Hepatocyte (in vitro differentiated cells): ENCODE data around the gene DCAF5. TPM values are rescaled to one million over a fixed set of nuclear protein-coding genes. Genes with fewer than 3 reads are reported as not detected.
"Not testable (repeated sequence)": the region's sequence is repeated elsewhere in the genome, so short reads cannot be mapped to it uniquely, and the experiment has no call there.

ENCODE experiments used
- DNase-seq: peaks from one replicate; pipeline ENCODE4 v3.0.0-alpha.2; 2016; ENCODE audit warnings: low spot score
- H2AFZ ChIP-seq: fragments of 200-600 bp; sonication (generic); 2 replicates; pipeline ENCODE4 v1.6.0; 2016; ENCODE audit warnings: antibody characterized with exemption, mild to moderate bottlenecking
- H3K27ac ChIP-seq: fragments of 200-600 bp; sonication (generic); 2 replicates; pipeline ENCODE4 v1.5.1; 2016; ENCODE audit warnings: mild to moderate bottlenecking
- H3K27me3 ChIP-seq: fragments of 200-600 bp; sonication (generic); 2 replicates; pipeline ENCODE4 v1.6.1; 2016
- H3K36me3 ChIP-seq: fragments of 200-600 bp; sonication (generic); replicated peaks from 2 replicates; pipeline ENCODE4 v1.5.1; 2016; ENCODE audit warnings: low read depth; ENCODE audit not compliant: insufficient read depth
- H3K4me1 ChIP-seq: fragments of 200-600 bp; sonication (generic); 2 replicates; pipeline ENCODE4 v1.5.1; 2016; ENCODE audit warnings: mild to moderate bottlenecking, moderate library complexity; ENCODE audit not compliant: insufficient read depth
- H3K4me2 ChIP-seq: fragments of 200-600 bp; sonication (generic); 2 replicates; pipeline ENCODE4 v1.6.0; 2016
- H3K4me3 ChIP-seq: fragments of 200-600 bp; sonication (generic); 2 replicates; pipeline ENCODE4 v1.5.1; 2016; ENCODE audit warnings: mild to moderate bottlenecking
- H3K79me2 ChIP-seq: fragments of 200-600 bp; sonication (generic); 2 replicates; pipeline ENCODE4 v1.6.0; 2017; ENCODE audit warnings: mild to moderate bottlenecking
- H3K9me2 ChIP-seq: fragments of 200-600 bp; sonication (generic); replicated peaks from 2 replicates; pipeline ENCODE4 v1.6.0; 2017; ENCODE audit warnings: mild to moderate bottlenecking; ENCODE audit not compliant: insufficient read depth
- H3K9me3 ChIP-seq: fragments of 200-600 bp; sonication (generic); 2 replicates; pipeline ENCODE4 v1.5.1; 2016; ENCODE audit warnings: low read depth, mild to moderate bottlenecking
- H4K20me1 ChIP-seq: fragments of 200-600 bp; sonication (generic); 2 replicates; pipeline ENCODE4 v1.6.0; 2016; ENCODE audit warnings: mild to moderate bottlenecking; ENCODE audit not compliant: insufficient read depth, poor library complexity, severe bottlenecking
- EZH2 ChIP-seq: fragments of 200-600 bp; sonication (generic); IDR thresholded peaks from 2 replicates; pipeline ENCODE4 v1.6.1; 2016; ENCODE audit warnings: antibody characterized with exemption, mild to moderate bottlenecking, borderline replicate concordance
- EZH2phosphoT487 ChIP-seq: fragments of 200-600 bp; sonication (generic); IDR thresholded peaks from one replicate; pipeline ENCODE4 v1.6.1; 2018; ENCODE audit warnings: antibody characterized with exemption, mild to moderate bottlenecking, low read depth, moderate library complexity; ENCODE audit not compliant: unreplicated experiment, severe bottlenecking
- WGBS: methylation state at CpG from one replicate; pipeline ENCODE4 v1.1.6; 2016; ENCODE audit warnings: low lambda C conversion rate; ENCODE audit errors: missing lambda C conversion rate; 5-methylcytosine and 5-hydroxymethylcytosine counted together
- polyA plus RNA-seq: library from polyadenylated mRNA; unstranded; fragments of >200 nt; fragmentation: Nextera tagmentation; extraction: Ambion mirVana; gene quantifications from 2 replicates; pipeline ENCODE4 v1.2.1, GENCODE V29; 2016
- total RNA-seq: library from RNA; depleted of rRNA; stranded (reverse); fragments of >200 nt; gene quantifications from 2 replicates; pipeline ENCODE4 v1.2.3, GENCODE V29; 2014
- TF ChIP-seq, protein P1 (sequence below): fragments of 200-600 bp; sonication (generic); IDR thresholded peaks from 2 replicates; pipeline ENCODE4 v1.5.1; 2016; ENCODE audit warnings: antibody characterized with exemption, mild to moderate bottlenecking; ENCODE audit not compliant: poor library complexity

Gene DCAF5
- total and polyA plus RNA-seq, 2 experiments from 2014 or later: 34.4 to 47.6 TPM

DNA sequence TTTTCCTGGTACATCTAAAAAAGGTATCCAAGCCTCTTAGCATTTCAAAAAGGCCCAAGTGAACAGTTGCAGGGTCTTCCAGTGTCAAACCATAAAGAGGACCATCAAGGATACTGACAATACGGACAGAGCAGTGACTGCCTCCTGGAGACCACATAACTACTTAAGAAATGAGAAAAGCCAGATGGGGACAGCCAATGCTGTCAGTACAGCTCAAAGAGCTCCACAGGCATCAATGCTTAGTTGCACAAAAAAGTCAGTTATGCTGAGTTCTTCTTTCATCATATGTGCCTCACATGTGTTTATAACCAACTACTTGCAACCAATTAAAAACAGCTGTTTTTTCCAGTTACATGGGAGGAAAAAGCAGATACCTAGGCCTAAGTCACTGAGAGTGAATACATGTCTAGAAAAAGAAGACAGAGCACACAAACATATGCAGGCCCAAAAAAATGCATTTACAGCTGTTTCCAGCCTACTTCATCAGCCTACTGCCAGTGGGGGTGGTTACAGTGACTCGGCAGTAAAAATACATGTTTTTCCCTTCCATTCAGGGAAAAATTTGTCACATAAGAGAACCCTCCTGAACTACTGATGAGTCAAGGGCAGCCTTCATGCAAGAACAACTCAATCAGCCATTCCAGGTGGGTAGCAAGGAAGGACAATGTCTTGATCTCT lies 84.0 kb downstream of the DCAF5 start:
- Histone ChIP-seq H3K36me3 (no peaks in the 10 kb centered on the region), H3K27ac (peak overlapping the region; percentile 46), H3K4me1 (no peaks in the 10 kb centered on the region), H3K4me2 (no peak overlapping the region), H3K9me2 (no peaks in the 10 kb centered on the region), H3K4me3 (no peak overlapping the region), H3K9me3 (no peaks in the 10 kb centered on the region), H2AFZ (no peak overlapping the region), H4K20me1 (no peaks in the 10 kb centered on the region), H3K27me3 (no peaks in the 10 kb centered on the region), H3K79me2 (peaks cover 7% of the 10 kb centered on the region)
- no peak for TF ChIP-seq EZH2phosphoT487
- TF ChIP-seq EZH2: no peak
- TF ChIP-seq, protein P1, sequence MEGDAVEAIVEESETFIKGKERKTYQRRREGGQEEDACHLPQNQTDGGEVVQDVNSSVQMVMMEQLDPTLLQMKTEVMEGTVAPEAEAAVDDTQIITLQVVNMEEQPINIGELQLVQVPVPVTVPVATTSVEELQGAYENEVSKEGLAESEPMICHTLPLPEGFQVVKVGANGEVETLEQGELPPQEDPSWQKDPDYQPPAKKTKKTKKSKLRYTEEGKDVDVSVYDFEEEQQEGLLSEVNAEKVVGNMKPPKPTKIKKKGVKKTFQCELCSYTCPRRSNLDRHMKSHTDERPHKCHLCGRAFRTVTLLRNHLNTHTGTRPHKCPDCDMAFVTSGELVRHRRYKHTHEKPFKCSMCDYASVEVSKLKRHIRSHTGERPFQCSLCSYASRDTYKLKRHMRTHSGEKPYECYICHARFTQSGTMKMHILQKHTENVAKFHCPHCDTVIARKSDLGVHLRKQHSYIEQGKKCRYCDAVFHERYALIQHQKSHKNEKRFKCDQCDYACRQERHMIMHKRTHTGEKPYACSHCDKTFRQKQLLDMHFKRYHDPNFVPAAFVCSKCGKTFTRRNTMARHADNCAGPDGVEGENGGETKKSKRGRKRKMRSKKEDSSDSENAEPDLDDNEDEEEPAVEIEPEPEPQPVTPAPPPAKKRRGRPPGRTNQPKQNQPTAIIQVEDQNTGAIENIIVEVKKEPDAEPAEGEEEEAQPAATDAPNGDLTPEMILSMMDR: no peak
- 56% methylated on average over 2 of the region's 2 CpGs for WGBS
- no peak for DNase-seq

- H3K4me3 ChIP-seq: no peak overlapping the region
- peaks cover 9% of the 10 kb centered on the region for H3K79me2 ChIP-seq
- H3K4me2 ChIP-seq: no peak overlapping the region
- H3K27me3 ChIP-seq: no peaks in the 10 kb centered on the region
- H4K20me1 ChIP-seq: no peaks in the 10 kb centered on the region
- H3K27ac ChIP-seq: no peak overlapping the region
- H3K36me3 ChIP-seq: no peaks in the 10 kb centered on the region
- H2AFZ ChIP-seq: no peak overlapping the region
- no peak for DNase-seq
- H3K9me2 ChIP-seq: no peaks in the 10 kb centered on the region
- WGBS: 96% methylated on average over 3 of the region's 3 CpGs
- no peaks in the 10 kb centered on the region for H3K4me1 ChIP-seq
- TF ChIP-seq, protein P1: no peak
- TF ChIP-seq EZH2phosphoT487 (no peak), EZH2 (no peak)
- no peaks in the 10 kb centered on the region for H3K9me3 ChIP-seq
Observed at GRCh38 chr14:69066396-69067171, 86.3 kb downstream of the DCAF5 start.

DNA sequence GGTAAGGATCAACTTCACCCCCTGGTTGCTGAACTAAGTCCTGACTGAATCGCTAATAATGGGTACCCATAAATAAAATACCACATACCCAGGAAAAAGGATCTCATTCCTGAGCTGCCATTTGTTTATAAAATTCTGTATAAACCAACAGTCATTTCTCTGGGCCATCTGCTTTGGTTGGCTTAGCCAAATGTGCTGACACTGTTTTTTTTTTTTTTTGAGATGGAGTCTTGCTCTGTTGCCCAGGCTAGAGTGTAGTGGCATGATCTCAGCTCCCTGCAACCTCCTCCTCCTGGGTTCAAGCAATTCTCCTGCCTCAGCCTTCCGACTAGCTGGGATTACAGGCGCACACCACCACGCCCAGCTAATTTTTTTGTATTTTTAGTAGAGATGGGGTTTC lies 87.0 kb downstream of the DCAF5 start:
- not testable (repeated sequence) for DNase-seq, H3K4me1 ChIP-seq, H3K4me2 ChIP-seq, H3K27me3 ChIP-seq, H3K4me3 ChIP-seq, H3K9me2 ChIP-seq, H4K20me1 ChIP-seq, H3K27ac ChIP-seq, H2AFZ ChIP-seq, H3K9me3 ChIP-seq, H3K79me2 ChIP-seq, H3K36me3 ChIP-seq
- WGBS: 98% methylated on average over 4 of the region's 4 CpGs

GRCh38 chr14:69064596-69064995 lies 88.3 kb downstream of the DCAF5 start:
- no peaks in the 10 kb centered on the region for H3K9me2 ChIP-seq
- H2AFZ ChIP-seq: no peak overlapping the region
- TF ChIP-seq EZH2phosphoT487: no peak
- TF ChIP-seq, protein P1: no peak
- TF ChIP-seq EZH2: no peak
- no peak overlapping the region for H3K4me3 ChIP-seq
- H3K27ac ChIP-seq: no peak overlapping the region
- no peaks in the 10 kb centered on the region for H3K9me3 ChIP-seq
- no peak overlapping the region for H3K4me2 ChIP-seq
- no peak for DNase-seq
- no peaks in the 10 kb centered on the region for H3K36me3 ChIP-seq
- no peaks in the 10 kb centered on the region for H4K20me1 ChIP-seq
- no peaks in the 10 kb centered on the region for H3K27me3 ChIP-seq
- peaks cover 9% of the 10 kb centered on the region for H3K79me2 ChIP-seq
- no peaks in the 10 kb centered on the region for H3K4me1 ChIP-seq
